HEK293 (cell line): ENCODE data around the gene KCTD11.

Source experiments
- CTCF ChIA-PET: fragments of 350-600 bp; formaldehyde crosslinking; extraction: SDS; loops from one replicate; lab custom pipeline; 2021; ENCODE audit warnings: antibody characterized with exemption; lab: Yijun Ruan, JAX
- POLR2A ChIA-PET: fragments of 300-600 bp; formaldehyde crosslinking; extraction: SDS; loops from one replicate; lab custom pipeline; 2020; ENCODE audit warnings: antibody characterized with exemption, inconsistent platforms; lab: Yijun Ruan, JAX
- H3K27ac ChIP-seq: fragments of 200-500 bp; sonication (Bioruptor generic); 2 replicates; pipeline ENCODE4 v1.5.1; 2014; ENCODE audit warnings: low read depth, low read length, control low read depth, inconsistent platforms; ENCODE audit errors: extremely low read depth
- H3K36me3 ChIP-seq, 2 experiments: fragments of 200-500 bp in 1 of 2; sonication (Bioruptor generic) in 1 of 2; 1 replicate in 1 of 2; 2 replicates in 1 of 2; pipeline ENCODE4 v1.5.1; 2014 to 2017; ENCODE audit warnings: inconsistent platforms in 2 of 2, low read length in 2 of 2; ENCODE audit not compliant: control insufficient read depth in 2 of 2, insufficient read depth in 1 of 2
- H3K4me1 ChIP-seq: fragments of 200-500 bp; sonication (Bioruptor generic); 2 replicates; pipeline ENCODE4 v1.5.1; 2014; ENCODE audit warnings: mild to moderate bottlenecking, low read length, inconsistent platforms; ENCODE audit not compliant: control insufficient read depth, insufficient read depth
- H3K4me3 ChIP-seq: 2 replicates; pipeline ENCODE4 v1.5.1; 2011; ENCODE audit warnings: low read depth, mild to moderate bottlenecking, control low read depth, low read length, moderate library complexity
- H3K9me3 ChIP-seq: fragments of 200-500 bp; sonication (Bioruptor generic); 2 replicates; pipeline ENCODE4 v1.5.1; 2014; ENCODE audit warnings: low read depth, low read length, inconsistent platforms; ENCODE audit not compliant: control insufficient read depth, insufficient read depth
- EGR2 ChIP-seq: fragments of 450-650 bp; formaldehyde crosslinking; IDR thresholded peaks from 2 replicates; pipeline ENCODE4 v1.5.1; 2016; ENCODE audit warnings: low read depth, missing biosample characterization, missing genetic modification characterization
- ELK4 ChIP-seq: IDR thresholded peaks from 2 replicates; pipeline ENCODE4 v1.6.1; 2011; ENCODE audit warnings: mild to moderate bottlenecking, low read depth, low read length, borderline replicate concordance
- MZF1 ChIP-seq: fragments of 450-650 bp; formaldehyde crosslinking; IDR thresholded peaks from 2 replicates; pipeline ENCODE4 v1.5.1; 2017; ENCODE audit warnings: missing biosample characterization, missing genetic modification characterization, borderline replicate concordance
- PRDM10 ChIP-seq: fragments of 450-650 bp; formaldehyde crosslinking; IDR thresholded peaks from 2 replicates; pipeline ENCODE4 v1.5.1; 2016; ENCODE audit warnings: missing biosample characterization, missing genetic modification characterization
- TRIM28 ChIP-seq: IDR thresholded peaks from 2 replicates; pipeline ENCODE4 v1.6.1; 2011; ENCODE audit warnings: low read length, control low read depth, borderline replicate concordance
- ZBTB10 ChIP-seq: fragments of 450-650 bp; formaldehyde crosslinking; IDR thresholded peaks from 2 replicates; pipeline ENCODE4 v1.5.1; 2016; ENCODE audit warnings: missing biosample characterization, missing genetic modification characterization
- ZBTB7A ChIP-seq: fragments of 450-650 bp; formaldehyde crosslinking; IDR thresholded peaks from 2 replicates; pipeline ENCODE4 v1.5.1; 2016; ENCODE audit warnings: low read depth, missing biosample characterization, missing genetic modification characterization
- ZEB2 ChIP-seq: fragments of 450-650 bp; formaldehyde crosslinking; IDR thresholded peaks from 2 replicates; pipeline ENCODE4 v1.5.1; 2016; ENCODE audit warnings: missing biosample characterization, missing genetic modification characterization
- ZNF10 ChIP-seq: fragments of 450-650 bp; formaldehyde crosslinking; IDR thresholded peaks from 2 replicates; pipeline ENCODE4 v1.5.1; 2017; ENCODE audit warnings: missing biosample characterization, missing genetic modification characterization
- ZNF146 ChIP-seq: fragments of 450-650 bp; formaldehyde crosslinking; IDR thresholded peaks from 2 replicates; pipeline ENCODE4 v1.5.1; 2016; ENCODE audit warnings: missing biosample characterization, missing genetic modification characterization
- ZNF155 ChIP-seq: fragments of 450-650 bp; formaldehyde crosslinking; IDR thresholded peaks from 2 replicates; pipeline ENCODE4 v1.5.1; 2016; ENCODE audit warnings: missing biosample characterization, missing genetic modification characterization
- ZNF169 ChIP-seq: fragments of 450-650 bp; formaldehyde crosslinking; IDR thresholded peaks from 2 replicates; pipeline ENCODE4 v1.5.1; 2016; ENCODE audit warnings: missing biosample characterization, missing genetic modification characterization
- ZNF223 ChIP-seq: fragments of 450-650 bp; formaldehyde crosslinking; IDR thresholded peaks from 2 replicates; pipeline ENCODE4 v1.5.1; 2016; ENCODE audit warnings: missing biosample characterization, missing genetic modification characterization
- ZNF341 ChIP-seq: fragments of 450-650 bp; formaldehyde crosslinking; IDR thresholded peaks from 2 replicates; pipeline ENCODE4; 2016; ENCODE audit warnings: low read depth, missing biosample characterization, missing genetic modification characterization
- ZNF398 ChIP-seq: fragments of 450-650 bp; formaldehyde crosslinking; IDR thresholded peaks from 2 replicates; pipeline ENCODE4 v1.5.1; 2017; ENCODE audit warnings: missing biosample characterization, missing genetic modification characterization
- ZNF548 ChIP-seq: fragments of 450-650 bp; formaldehyde crosslinking; IDR thresholded peaks from 2 replicates; pipeline ENCODE4 v1.5.1; 2016; ENCODE audit warnings: missing biosample characterization, missing genetic modification characterization
- ZNF677 ChIP-seq: fragments of 450-650 bp; IDR thresholded peaks from 2 replicates; pipeline ENCODE4 v1.5.0; 2018; ENCODE audit warnings: missing biosample characterization, mild to moderate bottlenecking, missing genetic modification characterization, moderate library complexity
- ZNF707 ChIP-seq: fragments of 450-650 bp; formaldehyde crosslinking; IDR thresholded peaks from 2 replicates; pipeline ENCODE4 v1.5.1; 2016; ENCODE audit warnings: missing biosample characterization, missing genetic modification characterization
- ZNF776 ChIP-seq: fragments of 450-650 bp; formaldehyde crosslinking; IDR thresholded peaks from 2 replicates; pipeline ENCODE4 v1.5.0; 2017; ENCODE audit warnings: missing biosample characterization, missing genetic modification characterization, borderline replicate concordance
- ZNF830 ChIP-seq: fragments of 450-650 bp; IDR thresholded peaks from 2 replicates; pipeline ENCODE4 v1.5.0; 2018; ENCODE audit warnings: missing biosample characterization, missing genetic modification characterization, low read depth, mild to moderate bottlenecking, moderate library complexity
- ZSCAN30 ChIP-seq: fragments of 450-650 bp; IDR thresholded peaks from 2 replicates; pipeline ENCODE4 v1.5.1; 2018; ENCODE audit warnings: missing biosample characterization, mild to moderate bottlenecking, missing genetic modification characterization, moderate library complexity

The KCTD11 gene

GRCh38 chr17:7351665-7352502 is at the start of gene KCTD11 (continued):
- TF ChIP-seq PRDM10 (tag by site-specific recombination) (0 out of 2 replicates have a peak, but pooled peaks have one; percentile 54), ZBTB7A (tag by site-specific recombination) (no peak), ZNF223 (tag by site-specific recombination) (peak; percentile 81), ZNF10 (tag by site-specific recombination) (peak; percentile 95), ZNF677 (tag by site-specific recombination) (no peak), ZNF830 (no peak), ZSCAN30 (tag by site-specific recombination) (peak; percentile 45; the same call in 1 of the 2 replicates), ZNF548 (no peak), ZNF398 (tag by site-specific recombination) (peak; percentile 67; the same call in 1 of the 2 replicates), MZF1 (0 out of 2 replicates have a peak, but pooled peaks have one; percentile 22), ELK4 (no peak)

- CTCF ChIA-PET, result interaction anchor here (0.6 to 2.6 kb wide), 6 partner anchors 8 to 103 kb away, joined by 3 to 30 read pairs (median 4); partner anchors contain the start of gene NLGN2
- peaks cover 3% of the 10 kb centered on the region for H3K4me1 ChIP-seq
- H3K9me3 ChIP-seq, result no peaks in the 10 kb centered on the region
- peaks cover 0 to 2% of the 10 kb centered on the region in 2 experiments; a peak in 2 of 3 replicates for H3K36me3 ChIP-seq
- no peak overlapping the region for H3K4me3 ChIP-seq
- TF ChIP-seq ZNF146 (tag by site-specific recombination) (peak; percentile 66; the same call in 1 of the 2 replicates), ZNF169 (tag by site-specific recombination) (no peak)
- no peak overlapping the region for H3K27ac ChIP-seq
- POLR2A ChIA-PET, result interaction anchor here (1.4 kb wide), 1 partner anchor 180 kb away, joined by 3 read pairs; the partner anchor contains the start of gene POLR2A
These were observed 47.8 kb upstream of the KCTD11 start for GRCh38 chr17:7304179-7304578.

- H3K27ac ChIP-seq, result peak within 1 kb of the TSS; percentile 99
- H3K4me1 ChIP-seq, result peaks cover 15% of the 10 kb centered on the region
- ChIA-PET CTCF (interaction anchor here (0.7 kb wide), 1 partner anchor 86 kb away, joined by 3 read pairs; no protein-coding TSS in a partner anchor), POLR2A (no interaction called here)
- peak within 1 kb of the TSS; percentile 80 for H3K4me3 ChIP-seq
- H3K36me3 ChIP-seq, result peaks cover 26 to 29% of the 10 kb centered on the region in 2 experiments
- no peaks in the 10 kb centered on the region for H3K9me3 ChIP-seq
- TF ChIP-seq TRIM28 (peak; percentile 61; the same call in 1 of the 2 replicates), ZNF341 (tag by site-specific recombination) (peak; percentile 54), ZEB2 (tag by site-specific recombination) (peak; percentile 70; the same call in 1 of the 2 replicates), ZNF776 (tag by site-specific recombination) (no peak), ZNF707 (tag by site-specific recombination) (no peak), ZBTB10 (tag by site-specific recombination) (peak; percentile 7; the same call in 1 of the 2 replicates), ZNF155 (tag by site-specific recombination) (no peak), EGR2 (peak; percentile 57; the same call in 1 of the 2 replicates)
These were observed 44.9 kb upstream of the KCTD11 start, which contains the start of gene EIF5A for GRCh38 chr17:7306911-7307685. Gene EIF5A (plus strand): TSS chr17:7307628. CDS start chr17:7309636, 2,008 bp downstream.
